Hepatocyte (in vitro differentiated cells): Measurements from ENCODE around the gene MR1. TPM values are rescaled to one million over a fixed set of nuclear protein-coding genes. Genes with fewer than 3 reads are reported as not detected.

Experiments used
- DNase-seq: peaks from one replicate; pipeline ENCODE4 v3.0.0-alpha.2; 2016; ENCODE audit warnings: low spot score
- H2AFZ ChIP-seq: fragments of 200-600 bp; sonication (generic); 2 replicates; pipeline ENCODE4 v1.6.0; 2016; ENCODE audit warnings: antibody characterized with exemption, mild to moderate bottlenecking
- H3K27ac ChIP-seq: fragments of 200-600 bp; sonication (generic); 2 replicates; pipeline ENCODE4 v1.5.1; 2016; ENCODE audit warnings: mild to moderate bottlenecking
- H3K27me3 ChIP-seq: fragments of 200-600 bp; sonication (generic); 2 replicates; pipeline ENCODE4 v1.6.1; 2016
- H3K36me3 ChIP-seq: fragments of 200-600 bp; sonication (generic); replicated peaks from 2 replicates; pipeline ENCODE4 v1.5.1; 2016; ENCODE audit warnings: low read depth; ENCODE audit not compliant: insufficient read depth
- H3K4me1 ChIP-seq: fragments of 200-600 bp; sonication (generic); 2 replicates; pipeline ENCODE4 v1.5.1; 2016; ENCODE audit warnings: mild to moderate bottlenecking, moderate library complexity; ENCODE audit not compliant: insufficient read depth
- H3K4me2 ChIP-seq: fragments of 200-600 bp; sonication (generic); 2 replicates; pipeline ENCODE4 v1.6.0; 2016
- H3K4me3 ChIP-seq: fragments of 200-600 bp; sonication (generic); 2 replicates; pipeline ENCODE4 v1.5.1; 2016; ENCODE audit warnings: mild to moderate bottlenecking
- H3K79me2 ChIP-seq: fragments of 200-600 bp; sonication (generic); 2 replicates; pipeline ENCODE4 v1.6.0; 2017; ENCODE audit warnings: mild to moderate bottlenecking
- H3K9me2 ChIP-seq: fragments of 200-600 bp; sonication (generic); replicated peaks from 2 replicates; pipeline ENCODE4 v1.6.0; 2017; ENCODE audit warnings: mild to moderate bottlenecking; ENCODE audit not compliant: insufficient read depth
- H3K9me3 ChIP-seq: fragments of 200-600 bp; sonication (generic); 2 replicates; pipeline ENCODE4 v1.5.1; 2016; ENCODE audit warnings: low read depth, mild to moderate bottlenecking
- H4K20me1 ChIP-seq: fragments of 200-600 bp; sonication (generic); 2 replicates; pipeline ENCODE4 v1.6.0; 2016; ENCODE audit warnings: mild to moderate bottlenecking; ENCODE audit not compliant: insufficient read depth, poor library complexity, severe bottlenecking
- EZH2 ChIP-seq: fragments of 200-600 bp; sonication (generic); IDR thresholded peaks from 2 replicates; pipeline ENCODE4 v1.6.1; 2016; ENCODE audit warnings: antibody characterized with exemption, mild to moderate bottlenecking, borderline replicate concordance
- EZH2phosphoT487 ChIP-seq: fragments of 200-600 bp; sonication (generic); IDR thresholded peaks from one replicate; pipeline ENCODE4 v1.6.1; 2018; ENCODE audit warnings: antibody characterized with exemption, mild to moderate bottlenecking, low read depth, moderate library complexity; ENCODE audit not compliant: unreplicated experiment, severe bottlenecking
- WGBS: methylation state at CpG from one replicate; pipeline ENCODE4 v1.1.6; 2016; ENCODE audit warnings: low lambda C conversion rate; ENCODE audit errors: missing lambda C conversion rate; 5-methylcytosine and 5-hydroxymethylcytosine counted together
- polyA plus RNA-seq: library from polyadenylated mRNA; unstranded; fragments of >200 nt; fragmentation: Nextera tagmentation; extraction: Ambion mirVana; gene quantifications from 2 replicates; pipeline ENCODE4 v1.2.1, GENCODE V29; 2016
- total RNA-seq: library from RNA; depleted of rRNA; stranded (reverse); fragments of >200 nt; gene quantifications from 2 replicates; pipeline ENCODE4 v1.2.3, GENCODE V29; 2014
- TF ChIP-seq, protein P1 (sequence below): fragments of 200-600 bp; sonication (generic); IDR thresholded peaks from 2 replicates; pipeline ENCODE4 v1.5.1; 2016; ENCODE audit warnings: antibody characterized with exemption, mild to moderate bottlenecking; ENCODE audit not compliant: poor library complexity

Gene MR1
- total and polyA plus RNA-seq, 2 experiments from 2014 or later: 8.9 to 10.6 TPM

DNA sequence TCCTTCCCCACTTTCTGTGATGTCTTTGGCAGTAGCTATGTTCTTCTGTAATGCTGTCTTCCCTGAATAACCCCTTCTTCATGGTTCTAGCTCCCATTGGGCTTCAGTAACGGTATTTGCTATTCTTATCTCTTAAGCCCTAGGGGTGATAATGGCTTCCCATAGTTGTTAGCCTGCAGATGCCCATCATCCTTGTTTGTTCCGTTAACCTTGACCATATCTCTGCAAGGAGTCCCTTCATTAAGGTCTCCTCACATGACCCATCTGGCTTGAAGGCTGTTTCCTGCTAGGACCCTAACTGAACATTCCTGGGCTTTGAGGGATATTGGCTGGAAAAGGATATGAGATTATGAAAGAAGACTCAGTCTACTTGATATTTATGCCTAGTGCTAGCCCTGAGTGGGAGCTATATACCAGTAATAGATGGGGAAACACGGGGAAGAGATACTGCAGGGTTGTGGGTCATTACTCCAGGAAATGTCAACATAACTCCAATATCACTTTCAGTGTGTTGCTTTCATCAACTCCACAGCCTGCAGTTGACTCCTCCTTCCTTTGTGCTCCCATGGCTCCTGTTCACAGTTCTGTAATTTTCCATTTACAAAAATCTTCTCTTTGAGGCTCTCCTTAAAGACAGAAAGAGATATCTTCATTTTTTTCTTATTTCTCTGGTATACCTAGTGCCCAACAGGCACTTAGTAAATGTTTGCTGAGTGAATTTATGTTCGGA is 2.5 kb downstream of the MR1 start:
- H3K4me3 ChIP-seq: no peak overlapping the region
- no peak overlapping the region for H3K4me2 ChIP-seq
- no peaks in the 10 kb centered on the region for H3K36me3 ChIP-seq
- no peaks in the 10 kb centered on the region for H3K9me2 ChIP-seq
- no peaks in the 10 kb centered on the region for H3K9me3 ChIP-seq
- H3K27ac ChIP-seq: no peak overlapping the region
- 55% methylated on average over 4 of the region's 4 CpGs for WGBS
- TF ChIP-seq EZH2: no peak
- TF ChIP-seq, protein P1, sequence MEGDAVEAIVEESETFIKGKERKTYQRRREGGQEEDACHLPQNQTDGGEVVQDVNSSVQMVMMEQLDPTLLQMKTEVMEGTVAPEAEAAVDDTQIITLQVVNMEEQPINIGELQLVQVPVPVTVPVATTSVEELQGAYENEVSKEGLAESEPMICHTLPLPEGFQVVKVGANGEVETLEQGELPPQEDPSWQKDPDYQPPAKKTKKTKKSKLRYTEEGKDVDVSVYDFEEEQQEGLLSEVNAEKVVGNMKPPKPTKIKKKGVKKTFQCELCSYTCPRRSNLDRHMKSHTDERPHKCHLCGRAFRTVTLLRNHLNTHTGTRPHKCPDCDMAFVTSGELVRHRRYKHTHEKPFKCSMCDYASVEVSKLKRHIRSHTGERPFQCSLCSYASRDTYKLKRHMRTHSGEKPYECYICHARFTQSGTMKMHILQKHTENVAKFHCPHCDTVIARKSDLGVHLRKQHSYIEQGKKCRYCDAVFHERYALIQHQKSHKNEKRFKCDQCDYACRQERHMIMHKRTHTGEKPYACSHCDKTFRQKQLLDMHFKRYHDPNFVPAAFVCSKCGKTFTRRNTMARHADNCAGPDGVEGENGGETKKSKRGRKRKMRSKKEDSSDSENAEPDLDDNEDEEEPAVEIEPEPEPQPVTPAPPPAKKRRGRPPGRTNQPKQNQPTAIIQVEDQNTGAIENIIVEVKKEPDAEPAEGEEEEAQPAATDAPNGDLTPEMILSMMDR: no peak
- TF ChIP-seq EZH2phosphoT487: no peak
- no peak for DNase-seq
- H3K79me2 ChIP-seq: no peaks in the 10 kb centered on the region
- H4K20me1 ChIP-seq: no peaks in the 10 kb centered on the region
- no peaks in the 10 kb centered on the region for H3K27me3 ChIP-seq
- no peak overlapping the region for H2AFZ ChIP-seq
- H3K4me1 ChIP-seq: no peaks in the 10 kb centered on the region

DNA sequence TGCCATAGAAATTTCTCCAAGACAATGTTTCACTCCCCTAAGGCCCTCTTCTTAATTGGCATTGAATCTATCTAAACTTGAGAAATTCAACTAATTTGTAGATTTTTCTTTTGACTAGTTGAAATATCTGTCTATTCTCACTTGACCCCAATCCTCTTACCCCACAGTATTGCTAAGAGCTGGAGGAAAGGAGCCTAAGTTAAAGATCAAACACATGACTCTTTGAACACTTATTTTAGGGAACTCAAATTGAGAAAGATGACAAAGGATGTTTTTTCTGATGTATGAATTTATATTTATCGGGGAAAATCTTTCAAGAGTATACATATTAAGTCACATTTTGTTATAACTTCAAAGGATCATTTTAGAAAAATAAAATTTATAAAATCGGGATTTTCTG is 3.6 kb downstream of the MR1 start:
- TF ChIP-seq EZH2phosphoT487: no peak
- TF ChIP-seq EZH2: no peak
- TF ChIP-seq, protein P1: no peak
- Histone ChIP-seq H3K36me3 (no peaks in the 10 kb centered on the region), H3K27me3 (no peaks in the 10 kb centered on the region), H3K9me2 (no peaks in the 10 kb centered on the region), H3K79me2 (no peaks in the 10 kb centered on the region), H4K20me1 (no peaks in the 10 kb centered on the region), H2AFZ (no peak overlapping the region), H3K27ac (no peak overlapping the region), H3K4me3 (no peak overlapping the region), H3K4me1 (no peaks in the 10 kb centered on the region), H3K4me2 (no peak overlapping the region), H3K9me3 (no peaks in the 10 kb centered on the region)
- DNase-seq: no peak
- 91% methylated on average over 2 of the region's 2 CpGs for WGBS

DNA sequence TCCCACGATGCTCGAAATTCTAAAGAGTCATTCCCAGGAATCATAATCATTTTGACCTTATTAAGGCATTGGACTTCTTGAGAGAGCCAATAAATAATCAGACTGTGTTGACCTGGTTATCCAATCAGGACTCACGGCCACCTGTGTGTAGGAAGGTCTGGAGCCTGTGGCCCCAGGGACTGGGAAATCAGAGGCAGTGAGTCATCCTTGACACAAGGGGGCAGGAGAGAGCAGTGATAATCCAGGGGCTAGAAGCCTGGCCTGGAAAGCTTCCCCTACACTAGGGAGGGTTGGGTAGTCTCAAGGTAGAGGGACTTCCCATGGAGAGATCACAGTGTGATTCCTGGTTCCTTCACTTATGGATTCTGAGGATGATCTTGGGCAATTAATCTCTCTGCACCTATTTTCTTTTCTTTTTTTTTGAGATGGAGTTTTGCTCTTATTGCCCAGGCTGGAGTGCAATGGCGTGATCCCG is 4.7 kb downstream of the MR1 start:
- Histone ChIP-seq H3K9me2 (no peaks in the 10 kb centered on the region), H3K4me1 (peaks cover 5% of the 10 kb centered on the region), H3K4me2 (no peak overlapping the region), H2AFZ (no peak overlapping the region), H3K9me3 (no peaks in the 10 kb centered on the region), H3K36me3 (no peaks in the 10 kb centered on the region), H3K79me2 (no peaks in the 10 kb centered on the region), H3K4me3 (no peak overlapping the region), H3K27me3 (no peaks in the 10 kb centered on the region), H4K20me1 (no peaks in the 10 kb centered on the region), H3K27ac (no peak overlapping the region)
- 92% methylated on average over 5 of the region's 5 CpGs for WGBS
- peak; percentile 69 for DNase-seq
- TF ChIP-seq, protein P1: peak; percentile 47
- TF ChIP-seq EZH2phosphoT487 (no peak), EZH2 (no peak)
